B cell (primary cell): ENCODE results near the gene EEF1AKMT3.

ENCODE experiments used
- CTCF ChIP-seq: fragments of 200-600 bp; IDR thresholded peaks from one replicate; pipeline ENCODE4 v1.8.0; 2022; ENCODE audit warnings: antibody characterized with exemption, mild to moderate bottlenecking
- EZH2 ChIP-seq: IDR thresholded peaks from 2 replicates; pipeline ENCODE4 v1.6.1; 2012; ENCODE audit warnings: borderline replicate concordance, low read depth, mild to moderate bottlenecking, moderate library complexity, low read length; ENCODE audit not compliant: insufficient read depth, poor library complexity, severe bottlenecking

- no peak for TF ChIP-seq CTCF
- TF ChIP-seq EZH2, result peak; percentile 43
Observed at GRCh38 chr12:57766464-57767304, 5.7 kb upstream of the EEF1AKMT3 start, which contains the start of gene CYP27B1.
